ENCODE data around the gene MAP3K5.

- TF ChIP-seq, protein P1, sequence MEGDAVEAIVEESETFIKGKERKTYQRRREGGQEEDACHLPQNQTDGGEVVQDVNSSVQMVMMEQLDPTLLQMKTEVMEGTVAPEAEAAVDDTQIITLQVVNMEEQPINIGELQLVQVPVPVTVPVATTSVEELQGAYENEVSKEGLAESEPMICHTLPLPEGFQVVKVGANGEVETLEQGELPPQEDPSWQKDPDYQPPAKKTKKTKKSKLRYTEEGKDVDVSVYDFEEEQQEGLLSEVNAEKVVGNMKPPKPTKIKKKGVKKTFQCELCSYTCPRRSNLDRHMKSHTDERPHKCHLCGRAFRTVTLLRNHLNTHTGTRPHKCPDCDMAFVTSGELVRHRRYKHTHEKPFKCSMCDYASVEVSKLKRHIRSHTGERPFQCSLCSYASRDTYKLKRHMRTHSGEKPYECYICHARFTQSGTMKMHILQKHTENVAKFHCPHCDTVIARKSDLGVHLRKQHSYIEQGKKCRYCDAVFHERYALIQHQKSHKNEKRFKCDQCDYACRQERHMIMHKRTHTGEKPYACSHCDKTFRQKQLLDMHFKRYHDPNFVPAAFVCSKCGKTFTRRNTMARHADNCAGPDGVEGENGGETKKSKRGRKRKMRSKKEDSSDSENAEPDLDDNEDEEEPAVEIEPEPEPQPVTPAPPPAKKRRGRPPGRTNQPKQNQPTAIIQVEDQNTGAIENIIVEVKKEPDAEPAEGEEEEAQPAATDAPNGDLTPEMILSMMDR (IDR thresholded peaks at IDR 0.05; ENCODE audit: insufficient read depth, low read length, poor library complexity, severe bottlenecking) = no peak
- TF ChIP-seq EZH2phosphoT487 (conservative IDR thresholded peaks at IDR 0.05; ENCODE audit: low read length) = no peak
Observed at GRCh38 chr6:136769124-136769523, 23.2 kb downstream of the MAP3K5 start.
